Right lung (tissue), 5 donors: Measurements from ENCODE around the gene ZFTA. TPM values are rescaled to one million over a fixed set of nuclear protein-coding genes. Genes with fewer than 3 reads are reported as not detected.
A peak's percentile ranks its signal among the peaks of the same experiment; 100 is the strongest.
"Not testable (repeated sequence)": the region's sequence is repeated elsewhere in the genome, so short reads cannot be mapped to it uniquely, and the experiment has no call there.

Source experiments
- DNase-seq, 2 donors: peaks; one replicate each; pipeline ENCODE4 v3.0.0-alpha.2; 2013
- polyA plus RNA-seq, 5 donors: library from polyadenylated mRNA; unstranded; fragments of 120-200 nt; gene quantifications; one replicate each; pipeline versions ENCODE4 v1.2.1 to v1.2.3, GENCODE V29; 2013; ENCODE audit warnings: inconsistent platforms in 1 of 5, low replicate concordance in 1 of 5; ENCODE audit not compliant: insufficient read length in 5 of 5, insufficient read depth in 1 of 5

Gene ZFTA
- polyA plus RNA-seq, 5 donors = 27.3 to 38.4 (median 34.5) TPM

- no peak for DNase-seq
Measured at GRCh38 chr11:63782749-63783148, 14.2 kb upstream of the ZFTA start.

GRCh38 chr11:63779039-63779438 is 10.5 kb upstream of the ZFTA start:
- DNase-seq = no peak

- no peak for DNase-seq
Measured at GRCh38 chr11:63775191-63775590, 6.6 kb upstream of the ZFTA start.

GRCh38 chr11:63771741-63772318 is 3.3 kb upstream of the ZFTA start:
- not testable (repeated sequence) for DNase-seq

DNA sequence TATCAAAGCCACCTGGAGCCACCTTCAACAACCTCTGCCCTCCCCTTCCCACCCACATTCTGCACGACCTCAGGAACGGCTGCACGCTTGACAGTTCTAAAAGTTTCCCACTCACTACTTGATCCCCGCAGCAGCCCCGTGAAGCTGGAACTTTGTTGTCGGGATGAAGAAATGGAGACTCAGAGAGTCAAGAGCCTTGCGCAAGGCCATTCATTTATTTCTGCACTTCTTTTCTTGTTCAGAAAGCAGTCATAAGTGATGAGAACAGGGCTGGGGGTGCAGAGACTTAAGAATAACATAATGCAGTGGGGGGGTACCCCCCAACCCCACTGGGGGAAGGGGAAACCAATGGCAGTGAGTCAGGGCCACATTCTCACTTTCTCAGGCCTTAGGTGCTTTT is 2.2 kb upstream of the ZFTA start:
- DNase-seq = no peak

DNA sequence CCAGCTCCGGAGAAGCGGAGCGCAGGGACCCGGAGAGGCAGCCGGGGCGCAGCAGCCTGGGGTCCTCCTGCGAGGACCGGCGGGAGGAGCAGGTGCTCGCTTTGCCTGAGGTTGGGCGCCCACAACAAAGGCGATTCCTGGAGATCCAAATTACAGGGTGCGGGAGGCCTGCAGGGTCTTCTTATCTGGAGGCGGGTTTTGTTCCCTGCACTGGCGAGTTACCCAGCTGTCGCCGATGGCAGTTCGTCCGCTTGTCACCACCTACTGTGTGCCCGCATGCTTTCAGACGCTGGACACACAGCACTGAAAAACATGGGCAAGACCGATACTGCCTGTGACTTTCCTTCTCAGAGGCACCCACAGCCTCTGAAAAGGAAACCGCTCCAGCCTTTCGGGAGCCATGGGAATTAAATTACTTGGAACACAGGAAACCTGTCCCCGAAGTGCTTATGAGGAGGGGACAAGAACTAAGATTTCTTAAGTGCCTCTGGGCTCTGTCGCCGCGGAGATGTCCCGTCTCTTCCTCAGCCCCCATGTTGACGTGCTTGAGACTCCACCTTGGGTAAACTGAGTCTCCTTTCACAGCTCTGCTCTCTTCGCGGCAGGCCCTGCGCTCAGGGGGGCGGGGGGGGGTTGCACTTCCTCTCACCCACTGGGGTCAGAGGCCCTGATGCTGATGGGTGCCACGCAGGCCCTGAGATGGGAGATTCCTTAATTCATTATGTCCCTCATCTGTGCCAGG is 1.3 kb upstream of the ZFTA start:
- no peak for DNase-seq

DNA sequence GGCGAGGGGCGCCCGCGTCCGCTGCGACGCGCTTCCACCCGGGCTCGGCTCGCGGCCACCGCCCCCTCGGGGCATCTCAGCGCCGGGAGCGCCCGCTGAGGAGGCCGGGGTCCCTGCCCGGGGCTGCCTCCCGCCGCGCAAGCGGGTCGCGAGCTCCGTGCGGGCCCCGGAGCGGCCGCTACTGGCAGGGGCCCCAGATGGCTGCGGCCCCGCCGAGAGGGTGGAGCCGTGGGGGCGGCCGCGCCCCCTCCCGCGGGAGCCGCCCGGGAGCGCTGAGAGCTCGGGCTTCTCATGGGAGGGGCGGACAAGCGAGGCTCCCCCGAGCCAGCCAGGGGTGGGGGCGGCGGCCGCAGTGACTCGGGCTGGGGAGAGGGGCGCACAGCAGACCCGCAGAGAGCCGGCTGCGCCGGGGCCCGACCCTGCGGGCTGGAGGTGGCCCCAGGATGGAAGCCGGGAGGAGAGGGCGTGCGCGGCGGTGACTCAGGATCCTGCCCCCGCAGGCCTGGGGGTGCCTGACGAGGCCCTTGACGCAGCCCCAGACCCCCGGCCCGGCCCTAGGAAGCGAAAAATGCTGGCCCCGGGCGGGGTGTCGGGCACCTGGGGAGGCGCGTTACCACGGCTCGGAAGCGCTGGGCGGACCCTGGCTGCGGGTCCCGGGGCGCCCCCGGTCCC is 603 bp upstream of the ZFTA start:
- no peak for DNase-seq

- DNase-seq = peak in 1 of 2 donors; percentile 47
Measured at GRCh38 chr11:63767565-63768236, 874 bp downstream of the ZFTA start.

GRCh38 chr11:63767267-63767564 is 1.4 kb downstream of the ZFTA start:
- no peak for DNase-seq

DNA sequence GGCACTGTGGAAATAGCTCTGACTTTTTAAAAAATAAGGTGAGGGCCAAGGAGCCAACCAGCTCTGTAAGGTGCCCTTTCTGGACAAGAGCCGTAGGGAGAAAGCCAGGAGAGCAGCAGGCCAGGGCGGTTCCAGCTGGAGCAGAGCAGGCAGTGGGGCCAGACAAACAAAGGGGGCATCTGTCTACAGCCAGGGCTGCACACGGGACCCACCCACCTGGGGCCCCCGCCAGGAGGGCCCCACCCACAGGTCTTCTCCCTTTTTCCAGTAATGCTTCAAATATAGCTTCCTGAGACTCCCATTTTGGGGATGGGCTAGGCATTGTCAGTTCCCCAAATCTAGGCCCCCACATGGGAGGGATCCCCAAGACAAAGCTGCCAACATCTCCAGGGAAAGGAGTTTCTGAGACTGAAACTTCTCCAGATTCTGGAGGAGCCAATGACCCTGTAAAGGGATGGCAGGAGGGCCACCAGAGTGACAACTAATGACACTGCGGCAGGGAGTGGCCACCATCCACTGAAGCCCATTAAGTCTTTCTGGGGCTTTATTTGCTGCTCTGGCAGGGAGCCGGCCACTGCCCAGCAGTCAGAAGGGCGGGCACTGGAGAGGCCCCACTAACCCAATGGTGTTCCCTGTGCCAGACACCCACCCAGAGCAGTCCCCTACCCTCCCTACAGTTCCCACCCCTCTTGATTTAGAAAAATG is 1.9 kb downstream of the ZFTA start:
- DNase-seq = no peak

DNA sequence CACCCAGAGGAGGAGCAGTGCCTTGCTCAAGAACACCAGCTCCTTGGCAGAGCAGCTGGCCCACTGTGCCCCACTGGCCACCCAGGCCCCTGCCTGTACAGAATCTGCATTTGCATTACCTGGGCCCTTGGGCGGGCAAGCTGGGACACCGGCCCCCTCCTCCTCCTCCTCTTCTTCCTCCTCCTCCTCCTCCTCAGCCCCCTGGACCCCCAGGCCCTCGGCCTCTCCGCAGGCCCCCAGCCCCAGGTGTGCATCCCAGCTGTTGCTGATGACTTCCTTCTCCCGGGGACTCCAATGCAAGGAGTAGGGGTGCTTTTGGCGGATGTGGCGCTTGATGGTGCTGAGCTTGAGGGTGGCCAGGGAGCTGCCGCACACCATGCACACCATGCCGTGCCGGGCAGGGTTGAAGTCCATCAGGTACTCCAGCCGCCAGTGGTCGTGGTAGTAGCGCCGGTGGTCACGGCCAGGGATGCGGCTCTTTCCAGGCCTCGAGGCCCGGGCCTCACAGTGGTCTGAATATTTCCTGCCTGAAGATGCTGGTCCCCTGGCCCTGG is 2.8 kb downstream of the ZFTA start:
- no peak for DNase-seq

- no peak for DNase-seq
Measured at GRCh38 chr11:63764679-63765647, 3.6 kb downstream of the ZFTA start.

DNA sequence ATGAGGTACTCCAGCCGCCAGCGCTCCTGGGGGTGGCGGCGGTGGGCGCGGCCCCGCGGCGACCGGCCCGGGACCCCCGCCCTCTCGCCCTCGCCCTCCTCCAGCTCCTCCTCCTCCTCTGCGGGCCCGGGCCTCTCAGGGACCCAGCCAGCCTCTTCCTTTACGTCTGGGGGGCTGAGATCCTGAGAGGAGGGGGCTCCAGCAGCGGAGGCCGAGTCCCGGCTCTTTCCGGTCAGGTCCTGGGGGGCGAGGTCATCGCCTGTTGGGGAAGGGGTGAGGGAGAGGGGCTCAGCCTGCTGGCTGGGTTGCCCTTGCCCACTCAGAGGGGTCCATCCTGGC is 4.3 kb downstream of the ZFTA start:
- DNase-seq = no peak

DNA sequence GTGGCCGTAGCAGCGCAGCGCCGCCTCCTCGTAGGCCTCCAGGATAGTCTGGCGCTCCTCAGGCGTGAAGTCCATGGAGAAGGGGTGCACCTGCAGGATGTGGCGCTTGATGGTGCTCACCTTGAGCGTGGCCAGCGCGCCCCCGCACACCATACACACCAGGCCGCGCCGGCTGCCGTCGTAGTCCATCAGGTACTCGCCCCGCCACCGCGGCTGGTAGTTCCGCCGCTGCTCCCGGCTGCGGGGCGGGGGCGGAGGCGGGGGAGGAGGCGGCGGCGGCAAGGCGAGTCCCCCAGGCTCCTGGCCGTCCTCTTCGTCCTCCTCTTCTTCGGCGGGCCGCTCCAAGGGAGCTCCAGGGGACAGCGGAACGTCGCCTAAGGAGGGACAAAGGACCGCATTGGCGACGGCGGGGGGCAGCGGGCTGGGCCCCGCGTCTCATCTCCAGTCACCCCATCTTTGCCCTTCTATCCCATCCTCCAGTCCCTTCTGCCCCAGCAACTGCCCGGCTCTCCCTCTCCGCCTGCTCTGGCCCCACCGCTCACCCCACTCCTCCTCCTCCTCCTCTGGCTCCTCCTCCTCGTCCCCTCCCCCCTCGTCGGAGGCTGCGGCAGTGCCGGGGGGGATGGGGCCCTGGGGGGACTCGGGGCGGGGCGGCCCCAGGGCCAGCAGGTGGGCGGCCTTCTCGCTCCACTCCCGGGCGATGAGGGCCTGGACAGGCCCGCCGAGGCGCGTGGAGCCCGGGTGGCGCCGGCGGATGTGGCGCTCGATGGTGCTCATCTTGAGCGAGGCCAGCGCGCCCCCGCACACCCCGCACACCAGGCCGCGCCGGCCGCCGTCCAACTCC is 4.9 kb downstream of the ZFTA start:
- DNase-seq = no peak

- DNase-seq = peak; percentile 67 to 78
Measured at GRCh38 chr11:63762654-63763495, 5.7 kb downstream of the ZFTA start.

GRCh38 chr11:63761931-63762653 is 6.5 kb downstream of the ZFTA start:
- DNase-seq = no peak

DNA sequence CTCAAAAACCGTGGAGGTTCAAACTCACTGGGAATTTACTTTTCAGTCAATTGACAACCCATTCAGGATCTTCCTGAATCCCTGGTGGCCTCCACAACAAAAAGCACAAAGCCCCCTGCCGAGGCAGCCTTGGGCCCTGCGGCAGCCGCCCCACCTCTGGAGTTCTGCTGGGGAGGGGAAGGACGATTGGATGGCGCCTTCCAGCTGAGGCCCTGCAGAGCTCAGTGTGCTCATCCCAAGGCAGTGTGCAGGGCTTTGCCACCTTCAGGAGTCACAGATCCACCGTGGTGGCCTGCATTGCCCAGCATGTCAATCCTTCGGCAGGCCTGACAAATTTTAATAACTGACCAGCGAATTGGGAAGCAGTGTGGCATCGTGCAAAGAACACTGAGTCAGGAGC is 7.4 kb downstream of the ZFTA start:
- no peak for DNase-seq

- DNase-seq = no peak
Measured at GRCh38 chr11:63760487-63761079, 8.0 kb downstream of the ZFTA start.
